Endodermal cell (in vitro differentiated cells): ENCODE data around the gene ANO9. TPM values are rescaled to one million over a fixed set of nuclear protein-coding genes. Genes with fewer than 3 reads are reported as not detected.

ENCODE experiments used
- DNase-seq: peaks from one replicate; pipeline ENCODE4 v3.0.0-alpha.2; 2017
- H3K27ac ChIP-seq: 2 replicates; pipeline ENCODE4 v1.5.1; 2013; ENCODE audit warnings: mild to moderate bottlenecking, low read depth, low read length, moderate library complexity
- H3K27me3 ChIP-seq: 2 replicates; pipeline ENCODE4 v1.6.1; 2013; ENCODE audit warnings: mild to moderate bottlenecking, low read length, moderate library complexity; ENCODE audit not compliant: insufficient read depth, control insufficient read depth, poor library complexity, severe bottlenecking
- H3K36me3 ChIP-seq: 2 replicates; pipeline ENCODE4 v1.7.0; 2013; ENCODE audit warnings: mild to moderate bottlenecking, low read length, moderate library complexity; ENCODE audit not compliant: control insufficient read depth, insufficient read depth
- H3K4me1 ChIP-seq: one replicate; pipeline ENCODE4 v1.7.0; 2013; ENCODE audit warnings: low read length; ENCODE audit not compliant: control insufficient read depth, insufficient read depth
- H3K4me3 ChIP-seq: 2 replicates; pipeline ENCODE4 v1.5.1; 2013; ENCODE audit warnings: mild to moderate bottlenecking, low read length, moderate library complexity
- H3K9ac ChIP-seq: 2 replicates; pipeline ENCODE4 v1.6.1; 2013; ENCODE audit warnings: mild to moderate bottlenecking, low read length, moderate library complexity; ENCODE audit not compliant: poor library complexity, severe bottlenecking; ENCODE audit errors: extremely low read depth
- H3K9me3 ChIP-seq: 2 replicates; pipeline ENCODE4 v1.6.1; 2013; ENCODE audit warnings: mild to moderate bottlenecking, low read length, moderate library complexity; ENCODE audit not compliant: control insufficient read depth
- H3K27ac Mint-ChIP-seq: 2 replicates; pipeline ENCODE4 v1.8.0; 2020; ENCODE audit warnings: mixed read lengths
- H3K27me3 Mint-ChIP-seq: 2 replicates; pipeline ENCODE4 v1.8.0; 2021; ENCODE audit warnings: mild to moderate bottlenecking, mixed read lengths; ENCODE audit not compliant: insufficient read depth
- H3K36me3 Mint-ChIP-seq: 2 replicates; pipeline ENCODE4 v1.8.0; 2020; ENCODE audit warnings: low read depth, mixed read lengths
- H3K4me1 Mint-ChIP-seq: 2 replicates; pipeline ENCODE4 v1.8.0; 2020; ENCODE audit warnings: mixed read lengths
- H3K4me3 Mint-ChIP-seq: 2 replicates; pipeline ENCODE4 v1.8.0; 2020; ENCODE audit warnings: mild to moderate bottlenecking, moderate library complexity, mixed read lengths
- H3K9me3 Mint-ChIP-seq: 2 replicates; pipeline ENCODE4 v1.8.0; 2020; ENCODE audit warnings: mild to moderate bottlenecking, mixed read lengths
- WGBS, 2 experiments: methylation state at CpG; one replicate each; pipeline versions ENCODE4 v1.1.5 to v1.1.7; 2013; ENCODE audit warnings: missing lambda C conversion rate in 2 of 2, mixed read lengths in 1 of 2; ENCODE audit not compliant: insufficient coverage in 1 of 2, insufficient read length in 1 of 2; 5-methylcytosine and 5-hydroxymethylcytosine counted together
- total RNA-seq, 2 donors: library from RNA; stranded (reverse); fragmentation: NEBNext Ultra II Directional in 1 of 2; extraction: Animal tissue kit (Norgen Biotek cat#: 25700) in 1 of 2; gene quantifications; 2 replicates in 1 of 2; 3 replicates in 1 of 2; pipeline ENCODE4 v1.2.1, GENCODE V29; 2021
- TF ChIP-seq, protein P1 (sequence below): fragments of 200-600 bp; sonication (generic); conservative IDR thresholded peaks from 2 replicates; pipeline ENCODE4 v1.5.0; 2021; ENCODE audit warnings: antibody characterized with exemption, mild to moderate bottlenecking

ANO9 gene
- total RNA-seq, 2 donors from 2014 or later = 16.8 to 17.8 TPM

- no peak overlapping the region for H3K4me3 ChIP-seq
- no peak overlapping the region for H3K27ac ChIP-seq
- H3K9me3 Mint-ChIP-seq = peaks cover 1% of the 10 kb centered on the region
- 91 to 93% methylated on average over 15 to 28 of the region's 35 CpGs for WGBS, 2 experiments
- peaks cover 23% of the 10 kb centered on the region for H3K36me3 Mint-ChIP-seq
- H3K4me1 ChIP-seq = no peaks in the 10 kb centered on the region
- no peaks in the 10 kb centered on the region for H3K9me3 ChIP-seq
- H3K27ac Mint-ChIP-seq = peak overlapping the region; percentile 61
- H3K27me3 Mint-ChIP-seq = peaks cover under 1% of the 10 kb centered on the region
- H3K4me1 Mint-ChIP-seq = no peaks in the 10 kb centered on the region
- TF ChIP-seq, protein P1, sequence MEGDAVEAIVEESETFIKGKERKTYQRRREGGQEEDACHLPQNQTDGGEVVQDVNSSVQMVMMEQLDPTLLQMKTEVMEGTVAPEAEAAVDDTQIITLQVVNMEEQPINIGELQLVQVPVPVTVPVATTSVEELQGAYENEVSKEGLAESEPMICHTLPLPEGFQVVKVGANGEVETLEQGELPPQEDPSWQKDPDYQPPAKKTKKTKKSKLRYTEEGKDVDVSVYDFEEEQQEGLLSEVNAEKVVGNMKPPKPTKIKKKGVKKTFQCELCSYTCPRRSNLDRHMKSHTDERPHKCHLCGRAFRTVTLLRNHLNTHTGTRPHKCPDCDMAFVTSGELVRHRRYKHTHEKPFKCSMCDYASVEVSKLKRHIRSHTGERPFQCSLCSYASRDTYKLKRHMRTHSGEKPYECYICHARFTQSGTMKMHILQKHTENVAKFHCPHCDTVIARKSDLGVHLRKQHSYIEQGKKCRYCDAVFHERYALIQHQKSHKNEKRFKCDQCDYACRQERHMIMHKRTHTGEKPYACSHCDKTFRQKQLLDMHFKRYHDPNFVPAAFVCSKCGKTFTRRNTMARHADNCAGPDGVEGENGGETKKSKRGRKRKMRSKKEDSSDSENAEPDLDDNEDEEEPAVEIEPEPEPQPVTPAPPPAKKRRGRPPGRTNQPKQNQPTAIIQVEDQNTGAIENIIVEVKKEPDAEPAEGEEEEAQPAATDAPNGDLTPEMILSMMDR = no peak
- no peak for DNase-seq
- no peaks in the 10 kb centered on the region for H3K36me3 ChIP-seq
- no peak overlapping the region for H3K4me3 Mint-ChIP-seq
- no peaks in the 10 kb centered on the region for H3K27me3 ChIP-seq
- no peak overlapping the region for H3K9ac ChIP-seq
Observed at GRCh38 chr11:381501-382072, 60.2 kb downstream of the ANO9 start.

- no peaks in the 10 kb centered on the region for H3K9me3 ChIP-seq
- DNase-seq = no peak
- H3K4me3 ChIP-seq = no peak overlapping the region
- Mint-ChIP-seq H3K27me3 (no peaks in the 10 kb centered on the region), H3K36me3 (peaks cover 23% of the 10 kb centered on the region), H3K9me3 (no peaks in the 10 kb centered on the region), H3K27ac (no peak overlapping the region), H3K4me1 (no peaks in the 10 kb centered on the region), H3K4me3 (no peak overlapping the region)
- WGBS, 2 experiments = 96% methylated on average over 5 of the region's 14 CpGs; no CpG with 5 or more reads in 1 of the 2 experiments
- no peaks in the 10 kb centered on the region for H3K4me1 ChIP-seq
- TF ChIP-seq, protein P1 = no peak
- no peak overlapping the region for H3K27ac ChIP-seq
- no peak overlapping the region for H3K9ac ChIP-seq
- no peaks in the 10 kb centered on the region for H3K36me3 ChIP-seq
- H3K27me3 ChIP-seq = no peaks in the 10 kb centered on the region
Observed at GRCh38 chr11:380996-381395, 60.8 kb downstream of the ANO9 start.

DNA sequence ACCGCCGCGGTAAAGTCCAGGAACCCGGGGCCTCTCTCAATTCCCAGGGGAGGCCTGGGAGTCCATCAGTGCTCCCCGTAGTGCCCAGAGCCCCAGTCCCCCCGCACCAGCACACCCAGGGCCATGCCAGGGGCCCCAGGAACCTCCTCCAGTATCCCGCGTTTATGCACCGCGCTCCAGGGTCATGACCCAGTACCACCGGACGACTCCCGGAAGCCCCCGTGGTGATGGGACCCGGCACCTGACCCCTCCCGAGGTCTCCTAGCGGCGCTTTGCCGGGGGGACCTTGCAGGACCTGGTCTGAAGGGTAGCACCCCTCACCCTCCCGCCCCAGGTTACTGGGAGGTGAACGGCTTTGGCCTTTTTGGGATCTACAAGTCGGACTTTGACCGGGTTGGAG, 61.3 kb downstream of the ANO9 start:
- no peaks in the 10 kb centered on the region for H3K4me1 ChIP-seq
- H3K9me3 ChIP-seq = no peaks in the 10 kb centered on the region
- no peak overlapping the region for H3K9ac ChIP-seq
- TF ChIP-seq, protein P1 = no peak
- H3K27ac Mint-ChIP-seq = no peak overlapping the region
- H3K4me1 Mint-ChIP-seq = no peaks in the 10 kb centered on the region
- H3K36me3 ChIP-seq = no peaks in the 10 kb centered on the region
- H3K4me3 Mint-ChIP-seq = no peak overlapping the region
- no peak for DNase-seq
- H3K36me3 Mint-ChIP-seq = peaks cover 24% of the 10 kb centered on the region
- no peaks in the 10 kb centered on the region for H3K27me3 Mint-ChIP-seq
- H3K4me3 ChIP-seq = no peak overlapping the region
- no peak overlapping the region for H3K27ac ChIP-seq
- 93 to 97% methylated on average over 16 to 23 of the region's 23 CpGs for WGBS, 2 experiments
- H3K9me3 Mint-ChIP-seq = no peaks in the 10 kb centered on the region
- H3K27me3 ChIP-seq = no peaks in the 10 kb centered on the region
